ENCODE data around the gene CAPN15. TPM values are rescaled to one million over a fixed set of nuclear protein-coding genes. Genes with fewer than 3 reads are reported as not detected.

Gene CAPN15
- total RNA-seq, 1 donor, result 43.9 TPM

DNA sequence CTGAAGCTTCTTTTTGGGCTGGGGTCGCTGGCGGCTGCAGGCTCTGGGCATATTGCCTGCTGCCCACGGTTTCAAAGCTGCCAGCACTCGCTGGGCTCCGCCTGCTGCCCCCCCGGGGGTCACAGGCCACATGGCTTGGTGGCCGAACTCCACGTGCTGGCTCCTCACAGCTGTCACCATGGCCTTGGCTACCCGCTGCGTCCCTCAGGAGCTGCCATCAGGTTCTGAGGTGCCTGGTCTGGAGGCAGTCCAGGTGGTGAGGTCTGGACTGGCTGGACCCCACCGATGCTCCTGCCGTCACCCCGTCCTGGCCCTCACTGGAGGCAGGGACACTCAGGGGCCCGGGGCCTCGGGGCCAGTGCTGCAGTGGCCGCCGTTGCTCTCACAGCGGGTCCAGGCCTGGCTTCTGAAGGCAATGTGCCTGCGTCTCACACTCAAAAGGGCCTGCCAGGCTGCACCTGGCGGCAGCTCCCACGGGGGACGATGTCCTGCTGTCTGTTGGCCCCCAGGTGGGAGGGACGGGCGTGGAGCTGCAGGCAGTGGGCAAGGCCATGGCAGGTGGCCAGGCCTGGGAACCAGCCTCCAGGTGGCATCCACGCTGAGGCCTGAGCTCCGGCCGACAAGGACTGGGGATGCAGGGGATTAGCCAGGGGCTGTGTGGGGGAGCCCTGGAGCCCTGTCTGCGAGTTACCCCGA, 13.3 kb downstream of the CAPN15 start:
- TF ChIP-seq, protein P1, sequence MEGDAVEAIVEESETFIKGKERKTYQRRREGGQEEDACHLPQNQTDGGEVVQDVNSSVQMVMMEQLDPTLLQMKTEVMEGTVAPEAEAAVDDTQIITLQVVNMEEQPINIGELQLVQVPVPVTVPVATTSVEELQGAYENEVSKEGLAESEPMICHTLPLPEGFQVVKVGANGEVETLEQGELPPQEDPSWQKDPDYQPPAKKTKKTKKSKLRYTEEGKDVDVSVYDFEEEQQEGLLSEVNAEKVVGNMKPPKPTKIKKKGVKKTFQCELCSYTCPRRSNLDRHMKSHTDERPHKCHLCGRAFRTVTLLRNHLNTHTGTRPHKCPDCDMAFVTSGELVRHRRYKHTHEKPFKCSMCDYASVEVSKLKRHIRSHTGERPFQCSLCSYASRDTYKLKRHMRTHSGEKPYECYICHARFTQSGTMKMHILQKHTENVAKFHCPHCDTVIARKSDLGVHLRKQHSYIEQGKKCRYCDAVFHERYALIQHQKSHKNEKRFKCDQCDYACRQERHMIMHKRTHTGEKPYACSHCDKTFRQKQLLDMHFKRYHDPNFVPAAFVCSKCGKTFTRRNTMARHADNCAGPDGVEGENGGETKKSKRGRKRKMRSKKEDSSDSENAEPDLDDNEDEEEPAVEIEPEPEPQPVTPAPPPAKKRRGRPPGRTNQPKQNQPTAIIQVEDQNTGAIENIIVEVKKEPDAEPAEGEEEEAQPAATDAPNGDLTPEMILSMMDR (IDR thresholded peaks at IDR 0.05; ENCODE audit: insufficient read depth, low read length), result no peak
- no peak for DNase-seq (ENCODE audit: low read depth)
- H3K4me3 ChIP-seq (ENCODE audit: low read depth, low read length), result no peak overlapping the region

DNA sequence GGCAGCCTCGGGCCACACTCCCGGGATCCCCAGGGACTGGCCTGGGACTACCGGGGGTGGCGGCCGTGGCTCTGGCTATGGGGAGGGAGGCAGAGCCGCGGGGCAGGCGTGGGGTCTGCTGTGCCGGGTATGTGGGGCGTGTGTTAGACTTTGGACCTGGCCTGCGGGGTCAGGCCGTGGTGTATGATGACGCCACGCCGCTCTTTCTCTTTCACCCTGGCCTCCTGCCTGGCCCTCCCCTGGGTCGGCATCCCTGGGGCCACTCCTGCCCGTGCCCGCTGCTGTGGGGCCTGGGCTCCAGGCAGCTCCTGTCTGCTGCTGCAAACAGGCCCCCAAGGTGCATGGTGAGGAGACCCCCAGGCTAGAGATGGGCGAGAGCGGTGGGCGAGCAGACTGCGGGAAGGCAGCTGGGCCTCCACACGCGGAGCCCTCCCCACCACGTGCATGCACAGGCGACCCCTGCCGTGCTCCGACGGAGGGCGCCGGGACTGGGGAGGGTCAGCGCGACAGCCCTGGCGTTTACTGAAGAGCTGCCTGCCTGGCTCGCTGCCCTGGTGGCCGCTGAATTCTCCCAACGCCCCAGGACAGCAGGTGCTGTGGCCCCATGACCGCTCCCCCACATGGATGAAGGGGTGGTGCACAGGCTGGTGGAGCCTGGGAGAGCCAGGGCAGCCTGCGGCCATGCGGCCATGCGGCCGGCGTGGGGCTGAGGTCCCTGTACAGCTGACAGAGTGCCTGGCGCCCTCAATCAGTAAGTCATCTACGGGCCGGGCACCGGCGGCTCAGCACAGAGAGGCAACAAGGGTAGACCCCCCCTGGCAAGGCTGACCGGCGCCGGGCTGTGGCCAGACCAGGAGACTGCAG, 16.0 kb downstream of the CAPN15 start:
- DNase-seq (ENCODE audit: low read depth), result no peak

GRCh38 chr16:544517-544916, 17.0 kb downstream of the CAPN15 start:
- H3K4me3 ChIP-seq (ENCODE audit: low read depth, low read length), result no peak overlapping the region
- no peak for DNase-seq (ENCODE audit: low read depth)
- TF ChIP-seq, protein P1 (IDR thresholded peaks at IDR 0.05; ENCODE audit: insufficient read depth, low read length), result no peak

More for the DNA sequence above, 16.0 kb downstream of the CAPN15 start:
- no peak overlapping the region for H3K4me3 ChIP-seq (ENCODE audit: low read depth, low read length)
- TF ChIP-seq, protein P1 (IDR thresholded peaks at IDR 0.05; ENCODE audit: insufficient read depth, low read length), result no peak

GRCh38 chr16:546909-547770, 19.6 kb downstream of the CAPN15 start:
- TF ChIP-seq, protein P1 (IDR thresholded peaks at IDR 0.05; ENCODE audit: insufficient read depth, low read length), result peak; percentile 64
- H3K4me3 ChIP-seq (ENCODE audit: low read depth, low read length), result no peak overlapping the region
- peak; percentile 57 for DNase-seq (ENCODE audit: low read depth)

GRCh38 chr16:548586-548985, 21.1 kb downstream of the CAPN15 start:
- no peak overlapping the region for H3K4me3 ChIP-seq (ENCODE audit: low read depth, low read length)
- TF ChIP-seq, protein P1 (IDR thresholded peaks at IDR 0.05; ENCODE audit: insufficient read depth, low read length), result no peak
- no peak for DNase-seq (ENCODE audit: low read depth)

- TF ChIP-seq, protein P1 (IDR thresholded peaks at IDR 0.05; ENCODE audit: insufficient read depth, low read length), result no peak
- DNase-seq (ENCODE audit: low read depth), result no peak
- no peak overlapping the region for H3K4me3 ChIP-seq (ENCODE audit: low read depth, low read length)
Measured at GRCh38 chr16:549544-550263, 22.2 kb downstream of the CAPN15 start.
